ENCODE results near the gene CAMKK1.

DNA sequence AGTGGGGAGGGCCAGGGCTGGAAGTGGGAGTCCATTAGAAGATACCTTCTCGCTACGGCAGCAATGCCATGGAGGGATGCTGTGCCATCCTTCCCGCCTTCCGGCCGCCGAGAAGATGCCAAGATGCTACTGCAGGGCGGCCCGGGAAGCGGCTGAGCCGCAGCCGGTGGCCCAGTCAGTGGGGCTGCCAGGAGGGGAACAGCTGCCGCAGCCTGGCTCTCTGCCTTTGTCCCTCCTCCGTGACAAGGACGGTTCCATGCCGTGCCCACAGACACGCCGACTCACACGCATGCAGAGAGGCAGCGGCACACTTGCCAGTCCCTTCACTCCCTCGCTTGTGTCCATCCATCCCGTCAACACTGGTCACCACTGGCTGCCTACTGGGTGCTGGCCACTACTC, 26.6 kb downstream of the CAMKK1 start:
- TF ChIP-seq, protein P1, sequence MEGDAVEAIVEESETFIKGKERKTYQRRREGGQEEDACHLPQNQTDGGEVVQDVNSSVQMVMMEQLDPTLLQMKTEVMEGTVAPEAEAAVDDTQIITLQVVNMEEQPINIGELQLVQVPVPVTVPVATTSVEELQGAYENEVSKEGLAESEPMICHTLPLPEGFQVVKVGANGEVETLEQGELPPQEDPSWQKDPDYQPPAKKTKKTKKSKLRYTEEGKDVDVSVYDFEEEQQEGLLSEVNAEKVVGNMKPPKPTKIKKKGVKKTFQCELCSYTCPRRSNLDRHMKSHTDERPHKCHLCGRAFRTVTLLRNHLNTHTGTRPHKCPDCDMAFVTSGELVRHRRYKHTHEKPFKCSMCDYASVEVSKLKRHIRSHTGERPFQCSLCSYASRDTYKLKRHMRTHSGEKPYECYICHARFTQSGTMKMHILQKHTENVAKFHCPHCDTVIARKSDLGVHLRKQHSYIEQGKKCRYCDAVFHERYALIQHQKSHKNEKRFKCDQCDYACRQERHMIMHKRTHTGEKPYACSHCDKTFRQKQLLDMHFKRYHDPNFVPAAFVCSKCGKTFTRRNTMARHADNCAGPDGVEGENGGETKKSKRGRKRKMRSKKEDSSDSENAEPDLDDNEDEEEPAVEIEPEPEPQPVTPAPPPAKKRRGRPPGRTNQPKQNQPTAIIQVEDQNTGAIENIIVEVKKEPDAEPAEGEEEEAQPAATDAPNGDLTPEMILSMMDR (conservative IDR thresholded peaks at IDR 0.05 in 1 of 2, IDR thresholded peaks at IDR 0.05 in 1 of 2; ENCODE audit: extremely low read depth in 1 of 2, insufficient read depth in 1 of 2, low read depth in 1 of 2, low read length in 2 of 2): no peak
- TF ChIP-seq EZH2 (IDR thresholded peaks at IDR 0.05; ENCODE audit: borderline replicate concordance, low read length): no peak
